Activated T-cell treated with anti-CD3 and anti-CD28 coated beads, Interleukin-2, amount 50 U/mL, for 24 hours (primary cell): Measurements from ENCODE around the gene RFXANK.

Experiments used
- DNase-seq: peaks from one replicate; pipeline ENCODE4 v3.0.0-alpha.2; 2020
- H3K27ac Mint-ChIP-seq: 2 replicates; pipeline ENCODE4 v1.8.0; 2020; ENCODE audit warnings: mild to moderate bottlenecking, mixed read lengths
- H3K27me3 Mint-ChIP-seq: 2 replicates; pipeline ENCODE4 v1.8.0; 2020; ENCODE audit warnings: mixed read lengths
- H3K36me3 Mint-ChIP-seq: 2 replicates; pipeline ENCODE4 v1.8.0; 2020; ENCODE audit warnings: low read depth, mixed read lengths
- H3K4me1 Mint-ChIP-seq: 2 replicates; pipeline ENCODE4 v1.8.0; 2020; ENCODE audit warnings: low read depth, mixed read lengths
- H3K4me3 Mint-ChIP-seq: 2 replicates; pipeline ENCODE4 v1.8.0; 2020; ENCODE audit warnings: mild to moderate bottlenecking, moderate library complexity, mixed read lengths
- H3K9me3 Mint-ChIP-seq: 2 replicates; pipeline ENCODE4 v1.8.0; 2020; ENCODE audit warnings: mixed read lengths

The RFXANK gene

DNA sequence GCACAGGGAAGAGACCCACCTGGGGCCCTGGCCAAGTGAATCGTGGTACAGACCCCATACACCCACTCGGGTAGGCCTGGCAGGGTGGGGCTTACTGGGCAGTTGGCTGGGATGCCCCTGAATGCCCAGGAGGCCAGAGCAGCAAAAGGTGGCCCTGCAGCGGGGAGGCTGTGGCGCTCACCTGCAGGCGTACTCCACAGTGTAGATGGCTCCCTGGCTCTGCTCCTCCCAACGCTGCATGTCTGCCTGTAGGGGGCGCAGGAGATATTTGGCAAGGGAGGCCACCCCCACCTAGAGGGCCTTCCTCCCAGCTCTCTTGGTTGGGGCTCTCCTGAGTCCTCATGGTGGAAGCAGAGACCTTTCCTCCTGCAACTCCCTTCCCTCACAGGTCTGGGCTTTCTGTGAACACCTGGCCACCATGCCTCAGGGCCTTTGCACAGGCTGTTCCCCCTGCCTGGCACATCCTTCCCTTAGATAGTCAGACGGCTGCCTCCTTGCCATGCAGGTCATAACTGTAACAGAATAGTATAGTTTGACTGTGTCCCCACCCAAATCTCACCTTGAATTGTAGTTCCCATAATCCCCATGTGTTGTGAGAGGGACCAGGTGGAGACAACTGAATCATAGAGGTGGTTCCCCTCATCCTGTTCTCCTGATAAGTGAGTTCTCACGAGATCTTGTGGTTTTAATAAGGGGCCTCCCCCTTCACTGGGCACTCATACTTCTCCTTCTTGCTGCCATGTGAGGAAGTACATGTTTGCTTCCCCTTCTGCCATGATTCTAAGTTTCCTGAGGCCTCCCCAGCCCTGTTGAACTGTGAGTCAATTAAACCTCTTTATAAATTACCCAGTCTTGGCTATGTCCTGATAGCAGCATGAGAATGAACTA lies 6.0 kb upstream of the RFXANK start:
- peaks cover 68% of the 10 kb centered on the region for H3K36me3 Mint-ChIP-seq
- peak; percentile 71 for DNase-seq
- no peaks in the 10 kb centered on the region for H3K9me3 Mint-ChIP-seq
- no peak overlapping the region for H3K4me3 Mint-ChIP-seq
- no peaks in the 10 kb centered on the region for H3K27me3 Mint-ChIP-seq
- H3K27ac Mint-ChIP-seq, result peak overlapping the region; percentile 53
- peaks cover 36% of the 10 kb centered on the region for H3K4me1 Mint-ChIP-seq

DNA sequence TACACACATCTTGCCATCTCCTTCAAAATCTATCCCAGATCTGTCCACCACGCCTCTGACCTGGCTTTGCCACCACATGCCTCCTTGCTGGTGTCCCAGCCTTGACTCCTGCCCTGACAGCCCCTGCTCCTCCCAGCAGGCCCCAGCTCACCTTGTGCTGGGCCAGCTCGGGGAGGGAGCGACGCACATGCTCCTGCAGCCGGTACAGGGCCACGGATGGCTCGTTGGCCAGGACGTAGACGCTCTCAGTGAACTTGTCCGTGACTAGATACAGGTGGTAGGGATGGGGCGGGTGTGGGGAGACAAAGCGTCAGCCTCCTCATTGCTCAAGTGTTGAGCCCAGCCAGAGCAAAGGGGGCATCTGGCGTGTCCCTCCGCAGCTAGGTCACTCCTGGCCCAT lies 5.3 kb upstream of the RFXANK start:
- H3K27ac Mint-ChIP-seq, result peak overlapping the region; percentile 53
- peaks cover 40% of the 10 kb centered on the region for H3K4me1 Mint-ChIP-seq
- no peak for DNase-seq
- no peaks in the 10 kb centered on the region for H3K27me3 Mint-ChIP-seq
- no peaks in the 10 kb centered on the region for H3K9me3 Mint-ChIP-seq
- peaks cover 68% of the 10 kb centered on the region for H3K36me3 Mint-ChIP-seq
- H3K4me3 Mint-ChIP-seq, result no peak overlapping the region

DNA sequence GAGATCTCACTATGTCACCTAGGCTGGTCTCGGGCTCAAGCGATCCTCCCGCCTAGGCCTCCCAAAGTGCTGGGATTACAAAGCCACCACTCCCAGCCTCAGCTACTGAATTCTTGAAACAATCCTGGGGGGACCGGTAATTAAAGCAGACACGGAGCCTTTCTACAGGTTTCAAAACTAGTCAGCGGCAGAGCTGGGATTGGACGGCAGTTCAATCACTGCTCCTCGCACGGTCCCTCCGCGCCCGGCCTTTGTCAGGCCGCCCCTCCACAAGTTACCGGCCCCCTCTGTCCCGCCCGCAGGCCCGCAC lies 335 bp upstream of the RFXANK start:
- H3K9me3 Mint-ChIP-seq, result no peaks in the 10 kb centered on the region
- H3K4me1 Mint-ChIP-seq, result peaks cover 48% of the 10 kb centered on the region
- H3K27me3 Mint-ChIP-seq, result no peaks in the 10 kb centered on the region

DNA sequence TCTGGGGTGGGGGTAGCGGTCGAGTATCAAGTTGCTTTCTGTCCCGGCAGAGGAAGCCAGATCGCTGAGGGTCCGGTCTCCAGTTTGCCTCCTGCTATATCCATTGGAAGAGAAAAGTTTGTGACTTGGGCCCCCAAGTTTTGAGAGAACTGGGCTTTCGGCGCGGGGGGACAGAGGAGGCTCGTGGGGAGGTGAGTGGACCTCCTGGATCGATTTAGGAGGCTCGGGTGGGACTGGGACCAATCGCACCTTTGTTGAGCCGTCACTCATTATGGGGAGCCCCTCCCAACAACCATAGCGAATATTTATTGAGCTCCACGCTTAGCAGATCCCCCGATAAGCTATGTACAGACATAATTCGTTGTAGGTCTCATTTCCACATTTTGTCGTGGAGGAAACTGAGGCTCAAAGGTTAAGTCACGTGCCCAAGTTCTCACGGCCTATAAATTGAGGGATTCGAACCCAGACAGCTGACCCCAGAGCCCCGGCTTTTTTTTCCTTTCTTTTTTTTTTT lies 909 bp downstream of the RFXANK start:
- DNase-seq, result no peak
- Mint-ChIP-seq H3K9me3 (no peaks in the 10 kb centered on the region), H3K27ac (peak overlapping the region; percentile 98), H3K4me1 (peaks cover 46% of the 10 kb centered on the region), H3K36me3 (peaks cover 73% of the 10 kb centered on the region), H3K4me3 (peak overlapping the region; percentile 98), H3K27me3 (no peaks in the 10 kb centered on the region)

More for the DNA sequence above, 335 bp upstream of the RFXANK start:
- Mint-ChIP-seq H3K27ac (peak overlapping the region; percentile 98), H3K36me3 (peaks cover 68% of the 10 kb centered on the region), H3K4me3 (peak overlapping the region; percentile 98)
- no peak for DNase-seq

DNA sequence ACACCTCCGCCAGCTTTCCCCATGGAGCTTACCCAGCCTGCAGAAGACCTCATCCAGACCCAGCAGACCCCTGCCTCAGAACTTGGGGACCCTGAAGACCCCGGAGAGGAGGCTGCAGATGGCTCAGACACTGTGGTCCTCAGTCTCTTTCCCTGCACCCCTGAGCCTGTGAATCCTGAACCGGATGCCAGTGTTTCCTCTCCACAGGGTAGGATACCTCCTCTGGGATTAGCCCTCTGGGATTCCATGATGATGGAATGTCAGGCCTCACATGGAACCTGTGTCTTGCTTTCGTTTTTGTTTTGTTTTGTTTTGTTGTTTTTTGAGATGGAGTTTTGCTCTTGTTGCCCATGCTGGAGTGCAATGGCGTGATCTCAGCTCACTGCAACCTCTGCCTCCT lies 1.9 kb downstream of the RFXANK start:
- no peaks in the 10 kb centered on the region for H3K9me3 Mint-ChIP-seq
- no peaks in the 10 kb centered on the region for H3K27me3 Mint-ChIP-seq
- peaks cover 75% of the 10 kb centered on the region for H3K36me3 Mint-ChIP-seq
- H3K4me1 Mint-ChIP-seq, result peaks cover 41% of the 10 kb centered on the region
- DNase-seq, result no peak
- H3K4me3 Mint-ChIP-seq, result peak overlapping the region; percentile 98
- H3K27ac Mint-ChIP-seq, result peak overlapping the region; percentile 76

DNA sequence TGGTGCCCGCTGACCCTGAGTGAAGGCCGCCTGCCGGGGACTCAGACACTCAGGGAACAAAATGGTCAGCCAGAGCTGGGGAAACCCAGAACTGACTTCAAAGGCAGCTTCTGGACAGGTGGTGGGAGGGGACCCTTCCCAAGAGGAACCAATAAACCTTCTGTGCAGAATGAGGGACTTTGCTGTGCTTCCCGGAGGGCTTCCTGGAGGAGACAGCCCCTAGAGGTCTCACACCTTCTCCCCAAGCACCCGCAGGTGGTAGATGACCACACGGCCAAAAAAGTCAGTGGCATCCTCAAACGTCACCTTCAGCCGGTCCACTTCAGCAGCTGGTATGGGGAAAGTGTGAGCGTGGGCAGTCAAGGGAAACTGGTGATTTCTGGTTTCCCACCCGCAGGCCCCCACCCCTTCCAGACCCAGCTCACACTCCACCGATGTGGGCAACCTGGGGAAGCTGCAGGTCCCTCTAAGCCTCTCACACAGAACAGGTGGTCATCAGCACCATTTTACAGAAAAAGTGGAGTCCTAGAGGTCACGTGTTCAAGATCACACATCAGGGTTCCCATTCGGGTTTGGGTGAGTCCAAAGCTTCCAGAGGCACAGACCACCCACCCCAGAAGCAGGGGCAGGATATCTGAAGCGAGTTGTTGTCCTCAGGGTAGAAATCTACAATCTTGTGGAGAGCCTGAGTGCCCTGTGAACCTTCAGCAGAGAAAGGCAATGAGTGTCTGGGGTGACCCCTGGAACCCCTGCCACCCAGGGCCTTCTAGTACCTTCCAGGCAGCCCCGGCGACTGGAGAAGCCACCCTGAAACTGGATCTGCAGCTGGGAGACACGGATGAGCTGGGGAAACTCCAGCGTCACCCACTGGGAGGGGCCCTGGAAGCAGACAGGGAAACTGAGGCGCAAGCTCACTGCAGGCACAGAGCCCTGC lies 9.9 kb downstream of the RFXANK start:
- Mint-ChIP-seq H3K27me3 (no peaks in the 10 kb centered on the region), H3K36me3 (peaks cover 59% of the 10 kb centered on the region), H3K9me3 (peaks cover 2% of the 10 kb centered on the region), H3K27ac (peak overlapping the region; percentile 97), H3K4me3 (peak overlapping the region; percentile 96), H3K4me1 (peaks cover 20% of the 10 kb centered on the region)
- DNase-seq, result no peak

DNA sequence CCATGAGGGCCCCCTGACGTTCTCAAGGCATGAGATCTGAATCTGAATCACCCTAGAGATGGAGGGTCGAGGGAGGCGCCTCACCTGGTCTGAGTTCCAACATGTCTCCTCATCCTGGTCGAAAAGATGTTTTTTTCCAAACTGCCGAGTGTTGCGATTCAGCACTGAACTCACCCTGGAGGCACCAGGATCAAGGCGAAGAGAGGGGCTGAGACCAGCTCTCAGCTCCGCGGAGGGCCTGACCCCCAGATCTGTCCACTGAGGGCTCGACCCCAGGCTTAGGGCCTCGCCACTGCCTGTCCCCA lies 10.6 kb downstream of the RFXANK start:
- Mint-ChIP-seq H3K9me3 (peaks cover 2% of the 10 kb centered on the region), H3K36me3 (peaks cover 52% of the 10 kb centered on the region), H3K27me3 (no peaks in the 10 kb centered on the region), H3K4me3 (peak overlapping the region; percentile 96), H3K4me1 (peaks cover 27% of the 10 kb centered on the region), H3K27ac (peak overlapping the region; percentile 97)
- DNase-seq, result no peak

DNA sequence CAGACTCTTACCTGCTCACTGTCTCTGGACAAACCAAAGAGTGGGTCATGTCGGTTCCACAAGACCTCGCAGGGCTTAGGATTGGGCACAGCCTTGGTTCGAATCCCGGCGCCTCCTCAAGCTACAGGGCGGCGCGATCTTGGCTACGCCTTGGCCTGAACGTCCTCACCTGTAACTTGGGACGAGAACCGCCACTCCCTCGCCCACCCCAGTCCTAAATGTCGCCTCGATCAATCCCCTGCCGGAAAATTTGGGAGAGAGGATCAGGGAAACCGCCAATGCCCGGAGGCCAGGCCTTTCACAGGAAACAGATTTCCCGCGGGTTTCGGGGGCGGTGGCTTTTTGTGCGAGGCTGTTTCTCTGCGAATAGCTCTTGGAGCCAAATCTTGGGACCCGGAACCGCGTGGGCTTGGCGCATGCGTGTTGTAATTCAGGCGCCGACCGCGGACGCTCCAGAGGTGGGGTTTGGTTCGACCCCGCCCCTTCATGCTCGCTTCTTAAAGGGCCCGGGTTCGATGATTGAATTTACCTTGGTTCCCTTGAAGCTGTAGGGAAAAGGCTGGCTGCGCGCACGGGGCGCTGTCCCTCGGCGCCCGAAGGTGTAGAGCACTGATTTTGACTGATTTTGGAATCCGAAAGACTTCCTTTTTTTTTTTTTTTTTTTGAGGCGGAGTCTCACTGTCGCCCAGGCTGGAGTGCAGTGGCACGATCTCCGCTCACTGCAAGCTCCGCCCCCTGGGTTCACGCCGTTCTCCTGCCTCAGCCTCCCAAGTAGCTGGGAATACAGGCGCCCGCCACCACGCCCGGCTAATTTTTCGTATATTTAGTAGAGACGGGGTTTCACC lies 11.2 kb downstream of the RFXANK start, which contains the start of gene NR2C2AP:
Gene NR2C2AP, minus strand, starts transcription at position 403 of the 845 bp plus-strand sequence. Its CDS starts 354 bp downstream, at position 49.
- peaks cover 46% of the 10 kb centered on the region for H3K36me3 Mint-ChIP-seq
- H3K27me3 Mint-ChIP-seq, result no peaks in the 10 kb centered on the region
- peak; percentile 96 for DNase-seq
- H3K27ac Mint-ChIP-seq, result peak within 1 kb of the TSS; percentile 97
- H3K9me3 Mint-ChIP-seq, result peaks cover 2% of the 10 kb centered on the region
- H3K4me1 Mint-ChIP-seq, result peaks cover 29% of the 10 kb centered on the region
- H3K4me3 Mint-ChIP-seq, result peak within 1 kb of the TSS; percentile 96

DNA sequence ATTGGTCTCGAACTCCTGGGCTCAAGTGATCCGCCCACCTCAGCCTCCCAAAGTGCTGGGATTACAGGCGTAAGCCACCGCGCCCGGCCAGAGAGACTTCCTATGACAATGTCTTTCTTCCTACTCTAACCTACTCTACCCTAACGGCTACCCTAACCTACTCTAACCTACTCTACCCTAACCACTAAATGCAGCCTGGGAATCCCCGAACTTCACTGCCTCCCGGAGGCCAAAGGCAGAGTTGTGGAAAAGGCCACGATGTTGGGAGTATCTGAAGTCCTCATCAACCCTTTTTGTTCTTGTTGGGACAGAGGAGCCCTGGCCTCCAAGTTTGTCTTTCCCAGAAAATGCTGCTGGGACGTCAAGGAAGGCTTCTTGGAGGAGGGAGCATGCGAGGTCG lies 12.1 kb downstream of the RFXANK start:
- Mint-ChIP-seq H3K27ac (peak overlapping the region; percentile 67), H3K4me1 (peaks cover 29% of the 10 kb centered on the region)

DNA sequence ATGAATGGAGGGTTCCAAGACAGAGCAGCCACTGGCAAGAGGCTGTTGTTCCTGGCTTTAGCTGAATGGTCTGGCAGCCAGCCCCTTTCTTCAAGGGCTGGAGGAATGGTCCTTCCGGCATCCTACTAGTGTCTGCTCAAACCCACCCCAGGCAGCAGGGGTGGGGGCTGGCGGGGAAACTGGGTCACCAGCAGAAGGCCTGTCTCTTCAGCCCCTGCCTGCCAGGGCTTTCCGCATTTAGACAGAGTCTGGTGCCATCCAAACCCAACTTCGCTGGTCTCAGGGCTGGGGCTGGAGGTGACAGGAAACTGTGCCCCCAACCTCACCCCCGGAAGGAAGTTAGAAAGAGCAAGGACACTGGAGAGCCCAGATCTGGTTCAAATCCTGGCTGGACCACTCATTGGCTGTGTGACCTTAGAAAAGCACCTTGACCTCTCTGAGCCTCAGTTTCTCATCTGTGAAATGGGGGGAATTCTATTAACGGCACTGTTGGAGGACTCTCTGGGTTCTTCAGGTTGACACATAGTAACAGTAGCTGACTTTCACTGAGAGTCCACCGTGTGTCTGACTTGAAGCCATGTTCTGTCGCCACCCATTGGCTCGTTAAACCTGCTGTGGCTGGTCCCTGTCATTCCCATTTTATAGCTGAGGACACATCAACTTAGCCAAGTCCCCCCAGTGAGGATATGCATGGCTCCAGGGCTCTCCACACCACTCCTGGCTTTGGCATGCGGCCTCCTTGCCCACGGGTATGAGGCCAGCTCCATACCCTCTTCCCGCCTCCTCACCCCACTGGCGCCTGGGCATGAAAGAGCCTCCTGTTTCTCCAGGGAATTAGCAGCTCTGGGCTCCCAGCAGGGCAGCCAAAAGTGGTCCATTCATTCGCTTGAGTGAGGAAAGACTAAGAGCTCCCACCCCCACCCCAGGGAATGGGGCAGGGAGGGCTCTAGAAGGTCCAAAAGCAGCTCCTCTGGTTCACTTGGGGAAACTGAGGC lies 13.7 kb downstream of the RFXANK start:
- no peak overlapping the region for H3K4me3 Mint-ChIP-seq
- peaks cover 2% of the 10 kb centered on the region for H3K9me3 Mint-ChIP-seq
- H3K36me3 Mint-ChIP-seq, result peaks cover 25% of the 10 kb centered on the region
- peaks cover 28% of the 10 kb centered on the region for H3K4me1 Mint-ChIP-seq
- H3K27ac Mint-ChIP-seq, result no peak overlapping the region
- peaks cover 5% of the 10 kb centered on the region for H3K27me3 Mint-ChIP-seq
- no peak for DNase-seq

More for the DNA sequence above, 12.1 kb downstream of the RFXANK start:
- H3K9me3 Mint-ChIP-seq, result peaks cover 2% of the 10 kb centered on the region
- peaks cover 37% of the 10 kb centered on the region for H3K36me3 Mint-ChIP-seq
- peak overlapping the region; percentile 29 for H3K4me3 Mint-ChIP-seq
- DNase-seq, result no peak
- H3K27me3 Mint-ChIP-seq, result no peaks in the 10 kb centered on the region

DNA sequence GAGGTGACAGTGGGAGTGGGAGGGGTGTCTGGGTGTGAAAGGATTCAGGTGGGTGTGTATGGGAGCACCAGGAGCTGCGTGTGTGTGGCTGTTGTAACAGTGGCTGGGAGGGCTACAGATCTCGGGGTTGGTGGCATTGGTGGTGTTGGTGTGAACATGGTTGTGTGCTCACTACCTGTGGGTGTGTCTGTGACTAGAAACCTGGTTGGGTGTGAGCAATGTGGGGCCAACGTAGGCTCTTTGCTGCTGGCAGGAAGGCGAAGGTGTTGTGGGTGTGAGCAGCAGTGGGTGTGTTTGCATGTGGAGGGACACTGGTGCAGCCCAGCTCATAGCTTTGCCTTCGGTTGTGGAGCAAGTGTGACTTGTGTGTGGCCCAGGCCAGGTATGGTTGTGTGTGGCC lies 14.9 kb downstream of the RFXANK start:
- H3K9me3 Mint-ChIP-seq, result peaks cover 2% of the 10 kb centered on the region
- H3K27ac Mint-ChIP-seq, result no peak overlapping the region
- peaks cover 15% of the 10 kb centered on the region for H3K27me3 Mint-ChIP-seq
- DNase-seq, result no peak
- H3K4me1 Mint-ChIP-seq, result peaks cover 22% of the 10 kb centered on the region
- peaks cover 13% of the 10 kb centered on the region for H3K36me3 Mint-ChIP-seq
- H3K4me3 Mint-ChIP-seq, result no peak overlapping the region

DNA sequence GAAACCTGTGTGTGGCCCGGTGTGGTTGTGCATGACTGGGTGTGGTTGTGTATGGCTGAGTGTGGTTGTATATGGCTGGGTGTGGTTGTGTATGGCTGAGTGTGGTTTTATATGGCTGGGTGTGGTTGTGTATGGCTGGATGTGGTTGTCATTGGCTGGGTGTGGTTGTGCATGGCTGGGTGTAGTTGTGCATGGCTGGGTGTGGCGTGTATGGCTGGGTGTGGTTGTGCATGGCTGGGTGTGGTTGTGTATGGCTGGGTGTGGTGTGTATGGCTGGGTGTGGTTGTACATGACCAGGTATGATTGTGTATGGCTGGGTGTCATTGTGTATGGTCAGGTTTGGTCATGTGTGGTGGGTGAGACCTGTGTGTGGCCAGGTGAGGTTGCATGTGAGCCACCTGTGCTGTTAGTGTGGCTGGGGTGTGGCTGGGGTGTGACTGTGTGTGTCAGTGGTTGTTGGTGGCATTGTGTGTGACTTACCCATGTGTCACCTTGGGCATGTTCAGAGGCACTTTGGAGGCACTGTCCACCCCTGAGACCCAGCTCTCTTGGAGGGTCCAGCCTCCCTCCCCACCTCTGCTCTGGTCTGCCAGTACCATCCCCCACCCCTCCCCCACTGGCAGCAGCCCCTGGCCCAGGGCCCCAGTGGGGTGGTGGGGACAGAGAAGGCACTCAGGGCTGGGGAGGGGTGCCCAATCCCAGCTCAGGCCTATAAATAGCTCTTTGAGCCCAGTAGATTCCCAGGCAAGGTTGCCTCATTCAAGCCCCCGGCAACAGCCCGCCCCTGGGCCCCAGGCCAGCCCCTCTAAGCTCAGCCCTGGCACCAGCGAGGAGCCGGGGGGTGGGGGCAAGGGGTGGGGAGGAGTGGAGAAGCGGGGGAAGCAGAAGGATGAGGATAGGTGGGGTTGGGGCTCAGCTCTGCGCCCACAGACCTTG lies 15.8 kb downstream of the RFXANK start:
- DNase-seq, result no peak
- Mint-ChIP-seq H3K36me3 (peaks cover 4% of the 10 kb centered on the region), H3K27ac (no peak overlapping the region), H3K9me3 (peaks cover 2% of the 10 kb centered on the region), H3K4me1 (peaks cover 15% of the 10 kb centered on the region), H3K4me3 (no peak overlapping the region), H3K27me3 (peaks cover 24% of the 10 kb centered on the region)
